HG03571 (cell line): ENCODE results near the gene MALAT1.

Experiments
- ATAC-seq: cut with Tn5 transposase; IDR thresholded peaks from one replicate; pipeline ENCODE4 v1.9.1; 2021; ENCODE audit not compliant: unreplicated experiment

The MALAT1 gene

DNA sequence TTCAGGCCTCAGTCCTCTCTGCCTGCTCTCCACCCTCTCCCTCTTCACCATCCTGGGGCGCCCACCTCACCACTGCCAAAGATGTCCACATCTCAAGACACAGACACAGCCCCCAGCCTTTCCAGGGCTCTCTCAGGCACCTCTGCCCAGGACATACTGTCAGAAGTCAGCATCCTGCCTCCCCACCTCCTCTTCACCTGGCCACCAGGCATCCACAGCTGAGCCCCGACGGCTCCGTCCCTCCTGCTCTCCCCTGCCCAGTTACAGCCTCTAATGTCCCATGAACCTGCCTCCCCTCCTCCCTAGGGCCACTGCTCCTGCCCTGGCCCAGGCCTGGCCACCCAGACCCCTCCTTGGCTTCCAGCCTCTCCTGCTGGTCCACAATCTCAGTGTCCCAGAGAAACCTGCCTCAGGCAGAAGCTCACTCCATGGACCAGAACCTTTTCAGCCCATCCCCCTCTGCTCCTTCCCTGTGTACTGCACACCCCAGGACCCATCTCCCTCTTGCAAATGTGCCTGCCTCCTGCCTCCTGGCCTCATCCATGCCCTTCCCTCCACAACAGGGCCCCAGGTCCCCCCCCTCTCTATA lies 56.1 kb downstream of the MALAT1 start:
- no peak for ATAC-seq

- no peak for ATAC-seq
These were observed 56.9 kb downstream of the MALAT1 start for GRCh38 chr11:65555693-65556231.
